Measurements from ENCODE around the gene ARL17A.
"Not testable (repeated sequence)": the region's sequence is repeated elsewhere in the genome, so short reads cannot be mapped to it uniquely, and the experiment has no call there.

GRCh38 chr17:46475583-46475982 is 103.9 kb downstream of the ARL17A start:
- TF ChIP-seq CTCF, POLR2A, POLR2AphosphoS5 (IDR thresholded peaks at IDR 0.05): not testable (repeated sequence)
